Stimulated activated CD4-positive, alpha-beta T cell treated with anti-CD3 and anti-CD28 coated beads, Interleukin-4, amount 100 ng/mL, for 4 hours (primary cell): Measurements from ENCODE around the gene PRAC2.

Experiments
- DNase-seq, 2 experiments: peaks; one replicate each; pipeline ENCODE4 v3.0.0-alpha.2; 2020

Gene PRAC2

DNA sequence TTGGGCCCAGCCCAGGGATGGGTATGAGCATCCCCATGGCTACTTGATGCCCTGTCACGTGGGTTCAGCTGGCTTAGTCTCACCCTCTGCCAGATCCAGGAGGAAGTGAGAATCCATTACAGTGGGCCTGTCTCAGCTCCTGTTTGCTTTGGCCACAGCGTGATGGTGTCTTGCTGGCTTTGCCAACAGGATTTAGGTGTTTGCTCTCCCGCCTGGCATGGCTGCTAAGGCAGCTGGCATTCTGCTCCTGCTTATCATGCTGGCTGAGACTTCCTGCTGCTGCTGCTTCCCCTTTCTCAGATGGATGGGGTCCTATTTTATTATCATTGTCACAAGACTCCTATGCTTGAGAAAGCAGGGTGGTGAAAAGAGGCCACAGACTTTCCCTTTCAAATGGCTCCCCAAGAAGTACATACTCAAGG is 33.9 kb downstream of the PRAC2 start:
- no peak for DNase-seq

DNA sequence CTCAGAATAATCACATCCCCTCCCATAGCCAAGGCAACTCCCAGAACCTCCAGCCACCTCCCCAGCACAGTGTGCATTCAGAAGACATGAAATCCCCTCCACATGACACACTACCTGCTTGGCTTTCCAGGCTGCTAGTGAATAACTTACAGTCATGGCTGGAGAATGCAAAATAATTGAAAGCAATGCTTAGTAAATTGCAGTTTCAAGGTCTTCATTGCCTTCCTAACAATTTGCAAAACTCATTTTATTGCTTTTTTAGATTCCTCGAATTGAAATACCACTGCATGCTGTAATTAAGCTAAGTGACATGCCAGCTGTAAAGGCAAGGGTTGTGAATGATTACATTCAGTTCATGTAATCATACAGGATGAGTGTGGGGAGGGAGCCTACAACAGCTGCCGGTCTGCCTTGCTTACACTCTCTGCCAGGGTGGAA is 34.6 kb downstream of the PRAC2 start:
- no peak for DNase-seq

DNA sequence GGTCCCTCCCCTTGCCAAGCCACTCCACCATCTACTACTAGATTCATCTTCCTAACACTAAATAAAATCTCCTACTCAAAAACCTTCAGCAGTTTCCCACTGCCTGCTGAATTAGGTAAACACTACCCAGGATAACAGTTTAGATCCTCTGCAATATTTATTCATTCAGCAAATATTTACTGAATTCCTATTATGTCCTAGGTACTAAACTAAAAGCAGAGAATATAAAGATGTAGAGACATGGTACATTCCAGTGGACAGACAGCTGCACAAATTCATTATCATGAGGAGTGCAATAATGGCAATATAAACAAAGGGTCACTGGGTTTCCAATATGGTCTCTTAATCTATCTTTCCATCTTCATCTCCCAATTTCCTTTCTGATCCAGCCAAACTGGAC is 36.3 kb downstream of the PRAC2 start:
- no peak for DNase-seq

DNA sequence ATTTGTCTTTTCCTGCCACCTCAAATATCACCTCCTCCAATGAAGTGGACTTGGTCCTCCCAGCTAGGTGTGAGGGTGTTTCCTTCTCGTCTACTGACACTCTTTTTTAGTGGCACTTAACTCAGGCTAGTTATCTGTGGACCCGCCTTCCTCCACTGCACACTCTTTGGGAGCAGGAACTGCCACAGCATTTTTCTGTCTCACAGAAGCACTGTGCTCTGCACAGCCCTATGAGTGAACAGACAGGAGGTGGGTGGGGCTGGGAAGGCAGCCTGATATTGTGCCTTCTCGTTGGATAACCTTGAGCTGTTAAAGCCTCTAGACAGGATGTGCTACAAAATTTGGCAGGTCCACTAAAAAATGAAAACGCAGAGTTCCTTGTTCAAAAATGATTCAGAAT is 37.4 kb downstream of the PRAC2 start:
- DNase-seq: no peak

DNA sequence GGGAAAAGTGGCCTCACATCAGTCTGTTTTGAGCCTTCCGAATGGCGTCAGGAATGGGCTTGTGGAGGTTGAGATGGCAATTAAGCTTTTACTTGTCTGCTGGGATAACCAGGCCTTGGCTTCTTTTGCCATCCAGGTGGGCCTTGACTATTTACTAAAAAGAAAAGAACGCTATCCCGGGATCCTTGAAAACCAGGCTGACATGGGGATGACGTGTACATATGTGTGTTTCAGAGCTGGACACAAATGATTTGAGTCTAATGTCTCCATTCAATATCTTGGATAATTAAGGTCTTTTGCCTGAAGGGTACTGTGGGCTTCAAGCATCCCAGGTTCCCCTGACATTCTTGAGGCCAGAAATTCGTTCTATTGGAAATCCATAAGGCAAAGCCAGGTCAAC is 38.1 kb downstream of the PRAC2 start:
- DNase-seq: no peak

DNA sequence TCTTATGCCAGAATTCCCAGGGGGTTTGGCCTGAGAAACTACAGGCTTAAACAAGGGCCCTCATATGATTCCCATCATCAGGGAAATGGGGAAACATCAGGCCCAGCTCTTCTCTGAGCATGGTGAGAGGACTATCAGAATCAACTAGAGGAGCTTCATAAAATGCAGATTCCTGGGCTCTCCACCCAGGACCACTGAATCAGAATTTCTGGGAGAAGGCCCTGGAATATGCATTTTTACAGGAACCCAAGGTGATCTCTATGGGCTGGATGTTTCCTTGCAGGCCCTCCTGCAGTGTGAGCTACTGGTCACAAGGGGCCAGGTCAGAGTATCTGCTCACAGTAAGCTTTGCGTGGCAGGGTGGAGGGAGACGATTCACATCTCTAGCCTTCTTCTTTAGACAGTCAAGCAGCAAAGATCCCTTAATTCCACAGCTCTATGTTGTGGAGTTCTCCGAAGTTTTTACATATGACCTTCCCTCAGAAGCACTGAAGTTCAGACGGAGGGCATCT is 44.3 kb downstream of the PRAC2 start:
- no peak for DNase-seq

DNA sequence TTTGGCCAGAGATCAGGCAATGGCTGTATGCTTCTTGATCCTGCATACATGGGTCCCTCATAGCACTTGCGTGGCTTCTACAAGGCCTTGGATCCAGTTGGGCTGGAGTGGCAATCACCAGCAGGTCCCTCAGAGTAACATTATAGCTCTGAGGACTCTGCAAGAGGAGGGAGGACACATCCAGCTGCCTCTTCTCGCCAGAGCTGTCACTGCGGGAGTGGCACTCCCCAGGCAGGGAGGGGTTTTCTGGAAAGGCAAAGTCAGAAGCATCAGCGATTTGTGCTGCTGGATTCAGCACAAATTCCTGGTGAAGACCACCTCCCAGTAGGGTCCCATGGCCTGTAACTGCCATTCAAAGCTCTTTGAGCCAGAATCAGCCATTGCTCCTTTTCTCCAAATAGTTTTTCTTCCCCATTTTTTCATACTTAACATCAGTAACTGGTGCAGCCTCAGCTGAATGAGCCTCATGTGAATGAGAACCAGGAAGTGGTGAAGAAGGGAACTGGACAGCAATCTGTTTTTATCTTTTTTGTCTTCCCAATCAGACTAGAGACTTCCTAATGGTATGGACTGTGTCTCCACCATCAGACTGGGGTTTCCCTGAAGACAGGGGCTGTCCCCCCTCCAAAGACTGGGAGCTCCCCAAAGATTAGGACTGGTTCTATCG is 46.2 kb downstream of the PRAC2 start:
- no peak for DNase-seq

DNA sequence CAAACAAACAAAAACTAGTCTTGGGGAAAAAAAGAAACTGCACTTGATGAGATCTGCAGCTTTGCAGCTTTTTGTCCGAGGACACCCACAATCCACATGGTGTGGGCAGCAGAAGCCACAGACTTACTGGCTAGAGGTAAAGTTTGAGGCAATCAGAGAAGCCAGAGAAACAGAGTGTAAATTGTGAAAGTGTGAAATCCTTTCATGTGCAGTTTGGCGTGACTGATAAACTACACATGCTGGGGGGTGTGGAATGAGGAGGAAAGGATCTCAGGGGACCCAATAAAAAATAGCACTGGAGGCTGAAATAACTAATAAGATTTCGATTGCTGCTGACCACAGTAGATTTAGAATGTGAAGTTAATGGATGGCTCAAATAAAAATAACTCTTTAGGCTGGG is 48.0 kb downstream of the PRAC2 start:
- no peak for DNase-seq

DNA sequence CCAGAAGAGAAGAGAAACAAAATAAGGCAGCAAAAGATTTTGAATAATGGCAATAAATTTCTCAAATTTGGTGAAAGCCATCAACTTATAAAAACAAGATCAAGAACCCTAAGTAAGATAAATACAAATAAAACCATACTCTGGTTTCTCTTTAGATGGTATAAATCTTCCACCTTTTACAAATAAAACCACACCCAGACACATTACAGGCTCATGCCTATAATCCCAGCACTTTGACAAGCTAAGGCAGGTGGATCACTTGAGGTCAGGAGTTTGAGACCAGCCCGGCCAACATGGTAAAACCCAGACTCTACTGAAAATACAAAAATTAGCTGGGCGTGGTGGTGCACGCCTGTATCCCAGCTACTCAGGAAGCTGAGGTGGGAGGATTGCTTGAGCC is 50.3 kb downstream of the PRAC2 start:
- no peak for DNase-seq
